A549 (cell line): ENCODE measurements around the gene RIMBP2. TPM values are rescaled to one million over a fixed set of nuclear protein-coding genes. Genes with fewer than 3 reads are reported as not detected.

Source experiments
- ATAC-seq, 2 experiments: fragments of 200-7000 bp in 1 of 2; fragments of >200 bp in 1 of 2; cut with Nextera tagmentation in 1 of 2; cut with Tn5 transposase in 1 of 2; 3 replicates each; pipeline versions ENCODE4 v1.8.0 to v1.9.1; 2018 to 2020; ENCODE audit warnings: mild to moderate bottlenecking in 1 of 2, moderate library complexity in 1 of 2
- CTCF ChIA-PET: fragments of 300-600 bp; sonication (Branson Sonifier 250); formaldehyde crosslinking; extraction: SDS; loops from one replicate; lab custom pipeline; 2021; ENCODE audit warnings: antibody characterized with exemption, inconsistent platforms; lab: Yijun Ruan, JAX
- POLR2A ChIA-PET: fragments of 350-600 bp; formaldehyde crosslinking; extraction: SDS; loops from one replicate; lab custom pipeline; 2021; ENCODE audit warnings: antibody characterized with exemption, inconsistent platforms; lab: Yijun Ruan, JAX
- DNase-seq, 2 experiments: peaks; one replicate each; pipeline versions ENCODE4 v3.0.0 to v3.0.0-alpha.2; 2011 to 2016; ENCODE audit warnings: low read depth in 1 of 2, low spot score in 1 of 2
- FAIRE-seq: peaks from 2 replicates; lab custom pipeline; 2011; peaks lifted over from hg19 to GRCh38; lab: Jason Lieb, UNC
- H3K27ac ChIP-seq, 2 experiments: fragments of >200 bp; sonication (Bioruptor Twin); formaldehyde crosslinking; 3 replicates each; pipeline ENCODE4 v1.5.1; 2016 to 2017
- H3K4me1 ChIP-seq: fragments of >200 bp; sonication (Bioruptor Twin); formaldehyde crosslinking; 3 replicates; pipeline ENCODE4 v1.6.1; 2016
- H3K4me2 ChIP-seq: fragments of >200 bp; sonication (Bioruptor Twin); formaldehyde crosslinking; 3 replicates; pipeline ENCODE4 v1.6.1; 2016
- H3K4me3 ChIP-seq: fragments of >200 bp; sonication (Bioruptor Twin); formaldehyde crosslinking; 3 replicates; pipeline ENCODE4 v1.5.1; 2016
- H3K9me3 ChIP-seq: fragments of >200 bp; sonication (Bioruptor Twin); formaldehyde crosslinking; 3 replicates; pipeline ENCODE4 v1.6.1; 2016
- CEBPB ChIP-seq, 2 experiments: fragments of >200 bp in 1 of 2; sonication (Bioruptor Twin) in 1 of 2; formaldehyde crosslinking in 1 of 2; IDR thresholded peaks; 2 replicates each; pipeline ENCODE4 v1.6.1; 2012 to 2016
- CHD2 ChIP-seq: fragments of 150-350 bp; IDR thresholded peaks from 2 replicates; pipeline ENCODE4 v1.6.1; 2014; ENCODE audit warnings: low read length; ENCODE audit not compliant: partially characterized antibody
- CHD4 ChIP-seq: fragments of 200-600 bp; sonication (generic); IDR thresholded peaks from 2 replicates; pipeline ENCODE4 v1.6.1; 2016; ENCODE audit warnings: antibody characterized with exemption, mild to moderate bottlenecking, borderline replicate concordance
- EHMT2 ChIP-seq: fragments of 200-600 bp; sonication (generic); IDR thresholded peaks from 2 replicates; pipeline ENCODE4 v1.6.1; 2016; ENCODE audit warnings: antibody characterized with exemption, low read depth, mild to moderate bottlenecking, moderate library complexity
- EP300 ChIP-seq, 2 experiments: fragments of >200 bp; sonication (Bioruptor Twin); formaldehyde crosslinking; IDR thresholded peaks; 2 replicates in 1 of 2; 3 replicates in 1 of 2; pipeline ENCODE4 v1.6.1; 2016 to 2017
- FOSB ChIP-seq: fragments of 250-450 bp; sonication (Bioruptor Pico); IDR thresholded peaks from 2 replicates; pipeline ENCODE4 v1.5.0; 2020; ENCODE audit warnings: mild to moderate bottlenecking, moderate library complexity
- FOXS1 ChIP-seq: fragments of 250-450 bp; sonication (Bioruptor Pico); IDR thresholded peaks from 2 replicates; pipeline ENCODE4 v1.5.0; 2020; ENCODE audit warnings: mild to moderate bottlenecking, moderate library complexity
- GATA3 ChIP-seq: IDR thresholded peaks from 2 replicates; pipeline ENCODE4 v1.6.1; 2012; ENCODE audit warnings: borderline replicate concordance
- HOXB5 ChIP-seq: fragments of 250-450 bp; sonication (Bioruptor Pico); IDR thresholded peaks from 2 replicates; pipeline ENCODE4 v1.5.0; 2020; ENCODE audit warnings: mild to moderate bottlenecking, moderate library complexity
- MAZ ChIP-seq: fragments of 150-350 bp; IDR thresholded peaks from 2 replicates; pipeline ENCODE4 v1.6.1; 2014; ENCODE audit warnings: antibody characterized with exemption, low read depth, low read length, borderline replicate concordance
- MYC ChIP-seq: IDR thresholded peaks from 2 replicates; pipeline ENCODE4 v1.6.1; 2012; ENCODE audit warnings: mild to moderate bottlenecking, inconsistent platforms, low read length, improper control_type of control experiment, borderline replicate concordance
- RCOR1 ChIP-seq: fragments of 150-350 bp; IDR thresholded peaks from 2 replicates; pipeline ENCODE4 v1.6.1; 2014; ENCODE audit warnings: antibody characterized with exemption, low read length, low read depth
- TFCP2L1 ChIP-seq: fragments of 250-450 bp; sonication (Bioruptor Pico); IDR thresholded peaks from 2 replicates; pipeline ENCODE4 v1.5.0; 2021; ENCODE audit warnings: mild to moderate bottlenecking
- ZC3H11A ChIP-seq: fragments of 450-650 bp; IDR thresholded peaks from 2 replicates; pipeline ENCODE4 v1.6.1; 2014; ENCODE audit warnings: antibody characterized with exemption, mild to moderate bottlenecking
- WGBS: methylation state at CpG from one replicate; pipeline ENCODE4 v1.1.6; 2017; ENCODE audit errors: missing lambda C conversion rate; 5-methylcytosine and 5-hydroxymethylcytosine counted together
- polyA plus RNA-seq, 4 experiments: library from polyadenylated mRNA; depleted of rRNA in 3 of 4; stranded (reverse); fragments of >200 nt; fragmentation: RNase III in 1 of 4; extraction: RNeasy Plus Mini Kit Qiagen cat#74134 plus additional on column Dnase treatment in 1 of 4; gene quantifications; 2 replicates in 3 of 4; 3 replicates in 1 of 4; pipeline ENCODE4 v1.2.3, GENCODE V29; 2011 to 2017
- TF ChIP-seq, protein P1 (sequence below): fragments of 450-650 bp; IDR thresholded peaks from 2 replicates; pipeline ENCODE4 v1.6.1; 2014; ENCODE audit warnings: antibody characterized with exemption
- TF ChIP-seq, protein P2 (sequence below): IDR thresholded peaks from 2 replicates; pipeline ENCODE4 v1.6.1; 2012
- TF ChIP-seq, protein P3 (sequence below): fragments of >200 bp; sonication (Bioruptor Twin); formaldehyde crosslinking; IDR thresholded peaks from 3 replicates; pipeline ENCODE4 v1.6.1; 2016
- TF ChIP-seq, protein P4 (sequence below): fragments of >200 bp; sonication (Bioruptor Twin); formaldehyde crosslinking; IDR thresholded peaks from 3 replicates; pipeline ENCODE4 v1.5.1; 2016
- TF ChIP-seq, protein P5 (sequence below): fragments of 200-600 bp; sonication (generic); IDR thresholded peaks from 2 replicates; pipeline ENCODE4 v1.6.1; 2016; ENCODE audit warnings: antibody characterized with exemption, mild to moderate bottlenecking, moderate library complexity

Gene RIMBP2
- polyA plus RNA-seq, 2 of the 4 experiments (the other 2 are of a cell fraction): not detected

DNA sequence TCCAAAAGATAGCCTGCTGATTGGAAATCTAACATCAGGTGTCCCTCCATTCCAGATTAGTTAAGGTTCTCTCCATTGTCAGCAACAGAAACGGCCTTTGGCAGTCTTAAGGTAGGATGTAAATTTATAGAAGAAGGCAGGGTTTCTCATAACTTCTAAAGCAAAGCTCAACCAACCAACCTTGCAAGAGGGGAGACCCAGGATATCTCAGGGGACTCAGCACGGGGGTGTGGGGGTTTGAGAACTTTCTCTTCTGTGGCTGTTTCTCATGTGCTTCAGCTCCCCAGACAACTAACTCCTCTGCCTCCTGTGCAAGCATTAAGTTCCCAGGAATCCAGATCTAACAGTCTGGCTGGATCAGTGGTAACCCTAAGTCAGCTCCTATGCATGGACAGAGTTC is 148.1 kb downstream of the RIMBP2 start:
- POLR2A ChIA-PET: no interaction called here
- FAIRE-seq (no peak), DNase-seq (no peak), ATAC-seq (no peak)
- Histone ChIP-seq H3K27ac (no peak overlapping the region), H3K9me3 (peaks cover 6% of the 10 kb centered on the region; the same call in 1 of the 3 replicates), H3K4me1 (no peaks in the 10 kb centered on the region), H3K4me2 (no peak overlapping the region), H3K4me3 (no peak overlapping the region)
- TF ChIP-seq RCOR1: no peak
- no peak for TF ChIP-seq TFCP2L1 (CRISPR knock-in tag)
- no peak for TF ChIP-seq CHD4
- no peak for TF ChIP-seq CHD2
- TF ChIP-seq, protein P1, sequence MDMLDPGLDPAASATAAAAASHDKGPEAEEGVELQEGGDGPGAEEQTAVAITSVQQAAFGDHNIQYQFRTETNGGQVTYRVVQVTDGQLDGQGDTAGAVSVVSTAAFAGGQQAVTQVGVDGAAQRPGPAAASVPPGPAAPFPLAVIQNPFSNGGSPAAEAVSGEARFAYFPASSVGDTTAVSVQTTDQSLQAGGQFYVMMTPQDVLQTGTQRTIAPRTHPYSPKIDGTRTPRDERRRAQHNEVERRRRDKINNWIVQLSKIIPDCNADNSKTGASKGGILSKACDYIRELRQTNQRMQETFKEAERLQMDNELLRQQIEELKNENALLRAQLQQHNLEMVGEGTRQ: no peak
- no peak for TF ChIP-seq MYC
- no peak for TF ChIP-seq FOSB
- TF ChIP-seq MAZ: no peak
- TF ChIP-seq, protein P2, sequence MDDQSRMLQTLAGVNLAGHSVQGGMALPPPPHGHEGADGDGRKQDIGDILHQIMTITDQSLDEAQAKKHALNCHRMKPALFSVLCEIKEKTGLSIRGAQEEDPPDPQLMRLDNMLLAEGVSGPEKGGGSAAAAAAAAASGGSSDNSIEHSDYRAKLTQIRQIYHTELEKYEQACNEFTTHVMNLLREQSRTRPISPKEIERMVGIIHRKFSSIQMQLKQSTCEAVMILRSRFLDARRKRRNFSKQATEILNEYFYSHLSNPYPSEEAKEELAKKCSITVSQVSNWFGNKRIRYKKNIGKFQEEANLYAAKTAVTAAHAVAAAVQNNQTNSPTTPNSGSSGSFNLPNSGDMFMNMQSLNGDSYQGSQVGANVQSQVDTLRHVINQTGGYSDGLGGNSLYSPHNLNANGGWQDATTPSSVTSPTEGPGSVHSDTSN: no peak
- WGBS: 2% methylated on average over 2 of the region's 2 CpGs
- CTCF ChIA-PET: interaction anchor here (0.8 kb wide), 1 partner anchor 11 kb away, joined by 3 read pairs; no protein-coding TSS in a partner anchor

DNA sequence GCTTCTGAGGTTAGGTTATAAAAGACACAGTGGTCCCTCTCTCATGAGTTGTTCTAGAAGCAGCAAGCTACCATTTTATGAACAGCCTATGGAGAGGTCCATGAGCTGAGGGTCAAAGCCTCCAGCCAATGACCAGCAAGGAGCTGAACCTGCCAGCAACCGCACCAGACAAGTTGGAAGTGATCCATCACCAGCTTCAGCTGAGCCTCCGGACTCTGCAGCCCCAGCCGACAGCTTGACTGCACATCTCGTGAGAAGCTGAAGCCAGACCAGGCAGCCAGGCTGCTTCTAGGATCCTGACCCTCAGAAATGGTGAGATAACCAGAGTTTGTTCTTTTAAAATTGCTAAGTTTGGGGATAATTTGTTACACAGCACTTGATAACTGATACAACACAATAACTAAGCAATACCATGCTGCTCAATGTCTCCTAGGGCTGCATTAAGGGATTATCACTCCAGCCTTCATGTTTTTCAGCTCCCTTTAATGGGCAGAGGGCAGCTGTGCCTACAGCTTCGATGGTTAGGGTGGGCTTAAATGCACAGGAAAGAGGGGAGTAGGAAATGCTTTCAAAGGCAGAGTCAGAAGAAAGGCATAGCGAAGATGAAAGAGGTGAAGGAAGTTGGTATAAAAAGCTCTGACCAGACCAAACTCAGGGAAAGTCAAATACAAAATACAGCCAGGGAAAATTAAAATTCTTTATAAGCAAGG is 149.5 kb downstream of the RIMBP2 start:
- POLR2A ChIA-PET: no interaction called here
- 36% methylated on average over 5 of the region's 6 CpGs for WGBS
- Histone ChIP-seq H3K4me2 (no peak overlapping the region), H3K27ac (no peak overlapping the region), H3K4me1 (no peaks in the 10 kb centered on the region), H3K9me3 (peaks cover 6% of the 10 kb centered on the region; the same call in 1 of the 3 replicates), H3K4me3 (no peak overlapping the region)
- TF ChIP-seq EP300 (IDR thresholded peaks at IDR 0.05): no peak
- TF ChIP-seq, protein P3, sequence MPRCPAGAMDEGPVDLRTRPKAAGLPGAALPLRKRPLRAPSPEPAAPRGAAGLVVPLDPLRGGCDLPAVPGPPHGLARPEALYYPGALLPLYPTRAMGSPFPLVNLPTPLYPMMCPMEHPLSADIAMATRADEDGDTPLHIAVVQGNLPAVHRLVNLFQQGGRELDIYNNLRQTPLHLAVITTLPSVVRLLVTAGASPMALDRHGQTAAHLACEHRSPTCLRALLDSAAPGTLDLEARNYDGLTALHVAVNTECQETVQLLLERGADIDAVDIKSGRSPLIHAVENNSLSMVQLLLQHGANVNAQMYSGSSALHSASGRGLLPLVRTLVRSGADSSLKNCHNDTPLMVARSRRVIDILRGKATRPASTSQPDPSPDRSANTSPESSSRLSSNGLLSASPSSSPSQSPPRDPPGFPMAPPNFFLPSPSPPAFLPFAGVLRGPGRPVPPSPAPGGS: no peak
- no peak for TF ChIP-seq RCOR1
- TF ChIP-seq GATA3: no peak
- no peak for TF ChIP-seq EHMT2
- TF ChIP-seq MAZ: no peak
- no peak for TF ChIP-seq FOXS1 (CRISPR knock-in tag)
- no peak for TF ChIP-seq ZC3H11A
- TF ChIP-seq CEBPB (IDR thresholded peaks at IDR 0.05): no peak
- TF ChIP-seq HOXB5 (CRISPR knock-in tag): no peak
- TF ChIP-seq, protein P4, sequence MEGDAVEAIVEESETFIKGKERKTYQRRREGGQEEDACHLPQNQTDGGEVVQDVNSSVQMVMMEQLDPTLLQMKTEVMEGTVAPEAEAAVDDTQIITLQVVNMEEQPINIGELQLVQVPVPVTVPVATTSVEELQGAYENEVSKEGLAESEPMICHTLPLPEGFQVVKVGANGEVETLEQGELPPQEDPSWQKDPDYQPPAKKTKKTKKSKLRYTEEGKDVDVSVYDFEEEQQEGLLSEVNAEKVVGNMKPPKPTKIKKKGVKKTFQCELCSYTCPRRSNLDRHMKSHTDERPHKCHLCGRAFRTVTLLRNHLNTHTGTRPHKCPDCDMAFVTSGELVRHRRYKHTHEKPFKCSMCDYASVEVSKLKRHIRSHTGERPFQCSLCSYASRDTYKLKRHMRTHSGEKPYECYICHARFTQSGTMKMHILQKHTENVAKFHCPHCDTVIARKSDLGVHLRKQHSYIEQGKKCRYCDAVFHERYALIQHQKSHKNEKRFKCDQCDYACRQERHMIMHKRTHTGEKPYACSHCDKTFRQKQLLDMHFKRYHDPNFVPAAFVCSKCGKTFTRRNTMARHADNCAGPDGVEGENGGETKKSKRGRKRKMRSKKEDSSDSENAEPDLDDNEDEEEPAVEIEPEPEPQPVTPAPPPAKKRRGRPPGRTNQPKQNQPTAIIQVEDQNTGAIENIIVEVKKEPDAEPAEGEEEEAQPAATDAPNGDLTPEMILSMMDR: no peak
- TF ChIP-seq, protein P5, sequence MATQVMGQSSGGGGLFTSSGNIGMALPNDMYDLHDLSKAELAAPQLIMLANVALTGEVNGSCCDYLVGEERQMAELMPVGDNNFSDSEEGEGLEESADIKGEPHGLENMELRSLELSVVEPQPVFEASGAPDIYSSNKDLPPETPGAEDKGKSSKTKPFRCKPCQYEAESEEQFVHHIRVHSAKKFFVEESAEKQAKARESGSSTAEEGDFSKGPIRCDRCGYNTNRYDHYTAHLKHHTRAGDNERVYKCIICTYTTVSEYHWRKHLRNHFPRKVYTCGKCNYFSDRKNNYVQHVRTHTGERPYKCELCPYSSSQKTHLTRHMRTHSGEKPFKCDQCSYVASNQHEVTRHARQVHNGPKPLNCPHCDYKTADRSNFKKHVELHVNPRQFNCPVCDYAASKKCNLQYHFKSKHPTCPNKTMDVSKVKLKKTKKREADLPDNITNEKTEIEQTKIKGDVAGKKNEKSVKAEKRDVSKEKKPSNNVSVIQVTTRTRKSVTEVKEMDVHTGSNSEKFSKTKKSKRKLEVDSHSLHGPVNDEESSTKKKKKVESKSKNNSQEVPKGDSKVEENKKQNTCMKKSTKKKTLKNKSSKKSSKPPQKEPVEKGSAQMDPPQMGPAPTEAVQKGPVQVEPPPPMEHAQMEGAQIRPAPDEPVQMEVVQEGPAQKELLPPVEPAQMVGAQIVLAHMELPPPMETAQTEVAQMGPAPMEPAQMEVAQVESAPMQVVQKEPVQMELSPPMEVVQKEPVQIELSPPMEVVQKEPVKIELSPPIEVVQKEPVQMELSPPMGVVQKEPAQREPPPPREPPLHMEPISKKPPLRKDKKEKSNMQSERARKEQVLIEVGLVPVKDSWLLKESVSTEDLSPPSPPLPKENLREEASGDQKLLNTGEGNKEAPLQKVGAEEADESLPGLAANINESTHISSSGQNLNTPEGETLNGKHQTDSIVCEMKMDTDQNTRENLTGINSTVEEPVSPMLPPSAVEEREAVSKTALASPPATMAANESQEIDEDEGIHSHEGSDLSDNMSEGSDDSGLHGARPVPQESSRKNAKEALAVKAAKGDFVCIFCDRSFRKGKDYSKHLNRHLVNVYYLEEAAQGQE: no peak
- CTCF ChIA-PET: no interaction called here
- DNase-seq (no peak), FAIRE-seq (no peak), ATAC-seq (no peak)
